Lung (tissue), 12 donors: ENCODE data around the gene PRKCE. TPM values are rescaled to one million over a fixed set of nuclear protein-coding genes. Genes with fewer than 3 reads are reported as not detected.
"Not testable (repeated sequence)": the region's sequence is repeated elsewhere in the genome, so short reads cannot be mapped to it uniquely, and the experiment has no call there.

Experiments
- ATAC-seq: fragments of 200-7000 bp; cut with Tn5 transposase; one replicate; pipeline ENCODE4 v1.9.1; 2020; ENCODE audit warnings: moderate number of reproducible peaks; ENCODE audit not compliant: insufficient read depth, low FRiP score
- DNase-seq, 3 donors: peaks; one replicate each; pipeline ENCODE4 v3.0.0-alpha.2; 2013 to 2017
- H3K27ac ChIP-seq, 2 donors: one replicate each; pipeline ENCODE4 v1.5.1; 2013; ENCODE audit warnings: mild to moderate bottlenecking in 2 of 2, moderate library complexity in 2 of 2, control low read depth in 1 of 2, inconsistent platforms in 1 of 2, low read depth in 1 of 2, low read length in 1 of 2
- H3K27me3 ChIP-seq, 3 donors: one replicate each; pipeline ENCODE4 v1.5.1; 2013; ENCODE audit warnings: low read length in 2 of 3; ENCODE audit not compliant: control insufficient read depth in 3 of 3, insufficient read depth in 3 of 3
- H3K36me3 ChIP-seq, 4 donors: one replicate each; pipeline ENCODE4 v1.5.1; 2013; ENCODE audit warnings: low read length in 4 of 4, mild to moderate bottlenecking in 1 of 4, moderate library complexity in 1 of 4; ENCODE audit not compliant: control insufficient read depth in 4 of 4, insufficient read depth in 4 of 4
- H3K4me1 ChIP-seq, 5 donors: one replicate each; pipeline ENCODE4 v1.5.1; 2013; ENCODE audit warnings: low read length in 5 of 5, mild to moderate bottlenecking in 2 of 5, moderate library complexity in 1 of 5; ENCODE audit not compliant: control insufficient read depth in 5 of 5, insufficient read depth in 5 of 5
- H3K4me3 ChIP-seq: one replicate; pipeline ENCODE4 v1.5.1; 2013; ENCODE audit warnings: mild to moderate bottlenecking, control low read depth, moderate library complexity
- H3K9ac ChIP-seq, 2 donors: one replicate each; pipeline ENCODE4 v1.5.1; 2013; ENCODE audit warnings: low read length in 2 of 2, control low read depth in 1 of 2; ENCODE audit not compliant: insufficient read depth in 1 of 2
- H3K9me3 ChIP-seq, 4 donors: one replicate each; pipeline ENCODE4 v1.5.1; 2013; ENCODE audit warnings: low read length in 3 of 4, mild to moderate bottlenecking in 1 of 4, moderate library complexity in 1 of 4; ENCODE audit not compliant: control insufficient read depth in 4 of 4, insufficient read depth in 3 of 4
- WGBS, 2 donors: extraction: QIAGEN DNeasy Blood & Tissue Kit; methylation state at CpG; one replicate each; pipeline ENCODE4 v1.1.7; 2013; 5-methylcytosine and 5-hydroxymethylcytosine counted together
- polyA plus RNA-seq, 2 donors: library from polyadenylated mRNA; stranded (reverse); fragments of 200-250 nt; gene quantifications; one replicate each; pipeline ENCODE4 v1.2.1, GENCODE V29; 2013
- total RNA-seq, 2 donors: library from RNA; depleted of rRNA in 1 of 2; stranded (reverse); fragments of >200 nt in 1 of 2; gene quantifications; one replicate each; pipeline ENCODE4 v1.2.1, GENCODE V29; 2014 to 2021
- TF ChIP-seq, protein P1 (sequence below): IDR thresholded peaks from 2 replicates; pipeline ENCODE4 v1.5.1; 2012; ENCODE audit warnings: mild to moderate bottlenecking; ENCODE audit errors: control extremely low read depth, extremely low read depth
- donor health status: control.
- donor health status: control.
- donor health status: Bipolar disorder and iron deficiency.
- donor health status: healthy.
- donor health status: DM: yes; HTN: yes; CAD: no.

PRKCE gene
- total and polyA plus RNA-seq, 4 donors, result 12.5 to 82.2 (median 32.1) TPM

DNA sequence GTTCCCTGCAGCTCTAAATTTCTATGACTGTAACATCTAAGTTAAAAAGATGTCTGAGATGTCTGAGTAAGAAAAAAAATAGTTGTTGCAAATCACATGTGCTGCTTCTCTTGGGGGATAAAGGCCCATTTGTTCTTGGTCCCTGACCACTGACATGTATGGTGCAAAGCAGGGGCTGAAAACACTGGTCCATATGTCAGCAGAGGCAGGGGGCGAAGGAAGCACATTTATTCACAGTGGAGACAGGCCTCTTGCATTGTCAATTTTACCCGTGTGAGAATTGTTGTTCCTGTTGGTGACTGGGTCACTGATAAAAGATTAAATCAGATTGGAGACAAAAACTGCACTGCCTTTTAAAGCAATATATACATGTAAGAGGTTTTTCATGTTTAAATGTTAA is 38.8 kb downstream of the PRKCE start:
- no peaks in the 10 kb centered on the region for H3K36me3 ChIP-seq
- ATAC-seq (no peak), DNase-seq (no peak)
- H3K4me1 ChIP-seq, result peaks cover 0 to 21% (median 0%) of the 10 kb centered on the region in 5 donors
- H3K4me3 ChIP-seq, result no peak overlapping the region
- TF ChIP-seq, protein P1, sequence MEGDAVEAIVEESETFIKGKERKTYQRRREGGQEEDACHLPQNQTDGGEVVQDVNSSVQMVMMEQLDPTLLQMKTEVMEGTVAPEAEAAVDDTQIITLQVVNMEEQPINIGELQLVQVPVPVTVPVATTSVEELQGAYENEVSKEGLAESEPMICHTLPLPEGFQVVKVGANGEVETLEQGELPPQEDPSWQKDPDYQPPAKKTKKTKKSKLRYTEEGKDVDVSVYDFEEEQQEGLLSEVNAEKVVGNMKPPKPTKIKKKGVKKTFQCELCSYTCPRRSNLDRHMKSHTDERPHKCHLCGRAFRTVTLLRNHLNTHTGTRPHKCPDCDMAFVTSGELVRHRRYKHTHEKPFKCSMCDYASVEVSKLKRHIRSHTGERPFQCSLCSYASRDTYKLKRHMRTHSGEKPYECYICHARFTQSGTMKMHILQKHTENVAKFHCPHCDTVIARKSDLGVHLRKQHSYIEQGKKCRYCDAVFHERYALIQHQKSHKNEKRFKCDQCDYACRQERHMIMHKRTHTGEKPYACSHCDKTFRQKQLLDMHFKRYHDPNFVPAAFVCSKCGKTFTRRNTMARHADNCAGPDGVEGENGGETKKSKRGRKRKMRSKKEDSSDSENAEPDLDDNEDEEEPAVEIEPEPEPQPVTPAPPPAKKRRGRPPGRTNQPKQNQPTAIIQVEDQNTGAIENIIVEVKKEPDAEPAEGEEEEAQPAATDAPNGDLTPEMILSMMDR, result no peak
- H3K9me3 ChIP-seq, result no peaks in the 10 kb centered on the region
- 55 to 57% methylated on average over 2 of the region's 2 CpGs for WGBS, 2 donors
- no peaks in the 10 kb centered on the region for H3K27me3 ChIP-seq
- H3K9ac ChIP-seq, result no peak overlapping the region
- H3K27ac ChIP-seq, result no peak overlapping the region

GRCh38 chr2:45691171-45691999 is 39.9 kb downstream of the PRKCE start:
- no peak for DNase-seq

DNA sequence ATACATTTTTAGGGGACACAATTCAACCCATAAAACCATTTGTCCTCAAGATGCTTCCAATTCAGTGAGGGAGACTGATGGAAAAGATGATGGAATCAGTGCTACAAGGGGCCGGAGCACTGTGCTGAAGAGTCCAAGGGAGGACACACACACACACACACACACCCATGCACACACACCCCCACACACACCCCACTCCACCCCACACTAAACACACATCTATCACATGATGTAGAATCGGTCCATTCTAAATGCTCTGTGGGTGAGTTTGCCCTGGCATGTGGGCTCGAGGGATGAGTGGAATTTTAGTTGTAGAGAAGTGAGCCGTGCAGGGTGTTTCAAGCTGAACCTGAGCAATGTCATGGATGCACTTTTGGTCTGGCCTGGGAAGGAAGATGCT is 41.1 kb downstream of the PRKCE start:
- WGBS, 2 donors, result 94 to 95% methylated on average over 4 of the region's 4 CpGs
- TF ChIP-seq, protein P1, result no peak
- Histone ChIP-seq H3K4me3 (no peak overlapping the region), H3K27me3 (no peaks in the 10 kb centered on the region), H3K36me3 (no peaks in the 10 kb centered on the region), H3K27ac (no peak overlapping the region), H3K9ac (no peak overlapping the region), H3K9me3 (no peaks in the 10 kb centered on the region), H3K4me1 (peaks cover 0 to 26% (median 0%) of the 10 kb centered on the region in 5 donors)
- ATAC-seq (no peak), DNase-seq (no peak)

More at GRCh38 chr2:45691171-45691999, 39.9 kb downstream of the PRKCE start:
- H3K4me1 ChIP-seq, result peaks cover 0 to 21% (median 0%) of the 10 kb centered on the region in 5 donors
- 85% methylated on average over 12 of the region's 12 CpGs for WGBS, 2 donors
- no peaks in the 10 kb centered on the region for H3K27me3 ChIP-seq
- no peak overlapping the region for H3K9ac ChIP-seq
- H3K9me3 ChIP-seq, result no peaks in the 10 kb centered on the region
- no peaks in the 10 kb centered on the region for H3K36me3 ChIP-seq
- no peak for ATAC-seq
- H3K27ac ChIP-seq, result no peak overlapping the region
- TF ChIP-seq, protein P1, result no peak
- H3K4me3 ChIP-seq, result no peak overlapping the region

DNA sequence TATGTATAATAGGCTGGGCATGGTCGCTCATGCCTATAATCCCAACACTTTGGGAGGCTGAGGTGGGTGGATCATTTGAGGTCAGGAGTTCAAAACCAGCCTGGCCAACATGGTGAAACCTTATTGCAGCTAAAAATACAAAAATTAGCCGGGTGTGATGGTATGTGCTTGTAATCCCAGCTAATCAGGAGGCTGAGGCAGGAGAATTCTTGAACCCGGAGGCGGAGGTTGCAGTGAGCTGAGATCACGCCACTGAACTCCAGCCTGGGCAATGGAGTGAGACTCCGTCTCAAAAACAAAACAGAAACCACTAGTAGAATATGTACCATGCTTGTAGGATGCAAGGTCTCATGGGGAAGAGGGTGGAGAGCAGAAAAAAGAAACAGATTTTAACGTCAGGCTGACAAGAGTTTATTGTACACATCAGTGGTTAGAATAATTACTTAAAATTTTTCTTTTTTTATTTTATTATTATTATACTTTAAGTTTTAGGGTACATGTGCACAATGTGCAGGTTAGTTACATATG is 44.1 kb downstream of the PRKCE start:
- not testable (repeated sequence) for ATAC-seq, H3K27ac ChIP-seq, H3K36me3 ChIP-seq, H3K4me3 ChIP-seq, H3K27me3 ChIP-seq, H3K9ac ChIP-seq, DNase-seq, H3K9me3 ChIP-seq
- H3K4me1 ChIP-seq, result peaks cover 0 to 23% (median 8%) of the 10 kb centered on the region in 5 donors
- WGBS, 2 donors, result 88 to 92% methylated on average over 7 of the region's 7 CpGs
